ENCODE results near the gene CARNS1.

- TF ChIP-seq CTCF (IDR thresholded peaks at IDR 0.05) (no peak), EP300 (IDR thresholded peaks at IDR 0.05) (peak in 1 of 4 donors; percentile 80)
Measured at GRCh38 chr11:67391304-67392182, 23.9 kb upstream of the CARNS1 start, which contains the start of gene RAD9A.
